ENCODE results near the gene SLC25A33. TPM values are rescaled to one million over a fixed set of nuclear protein-coding genes. Genes with fewer than 3 reads are reported as not detected.

Gene SLC25A33
- total and polyA plus RNA-seq, 2 experiments from 2014 or later: 13.3 to 18.8 TPM

- peaks cover 36% of the 10 kb centered on the region for H3K27me3 Mint-ChIP-seq (ENCODE audit: insufficient read depth, low read depth, poor library complexity)
- Histone ChIP-seq H3K4me1 (ENCODE audit: insufficient read depth) (no peaks in the 10 kb centered on the region), H3K27me3 (ENCODE audit: insufficient read depth) (peaks cover 18% of the 10 kb centered on the region), H4K20me1 (replicated peaks; ENCODE audit: insufficient read depth) (no peaks in the 10 kb centered on the region), H3K4me3 (no peak overlapping the region), H3K9me2 (ENCODE audit: insufficient read depth) (no peaks in the 10 kb centered on the region), H3K4me2 (no peak overlapping the region), H2AFZ (no peak overlapping the region), H3K36me3 (ENCODE audit: insufficient read depth) (no peaks in the 10 kb centered on the region), H3F3A (replicated peaks; ENCODE audit: low read depth) (no peaks in the 10 kb centered on the region), H3K27ac (ENCODE audit: low read depth) (no peak overlapping the region), H3K79me2 (replicated peaks; ENCODE audit: insufficient read depth) (no peaks in the 10 kb centered on the region)
- H3K9me3 Mint-ChIP-seq: no peaks in the 10 kb centered on the region
- H3K4me1 Mint-ChIP-seq: no peaks in the 10 kb centered on the region
- ATAC-seq: no peak
- DNase-seq (ENCODE audit: low spot score): no peak
- no peaks in the 10 kb centered on the region for H3K36me3 Mint-ChIP-seq (ENCODE audit: low read depth)
- H3K27ac Mint-ChIP-seq: no peak overlapping the region
- TF ChIP-seq POLR2AphosphoS5 (IDR thresholded peaks at IDR 0.05; ENCODE audit: low read depth) (no peak), JUNB (IDR thresholded peaks at IDR 0.05; ENCODE audit: unreplicated experiment) (no peak), REST (IDR thresholded peaks at IDR 0.05; ENCODE audit: unreplicated experiment) (no peak), STAT1 (IDR thresholded peaks at IDR 0.05; ENCODE audit: unreplicated experiment) (no peak), NANOG (IDR thresholded peaks at IDR 0.05; ENCODE audit: borderline replicate concordance) (no peak), ZNF114 (CRISPR knock-in tag; IDR thresholded peaks at IDR 0.05) (no peak), ETS1 (IDR thresholded peaks at IDR 0.05) (no peak), CTCF (conservative IDR thresholded peaks at IDR 0.05; ENCODE audit: low read depth in 2 of 2) (no peak), CREB1 (CRISPR knock-in tag; IDR thresholded peaks at IDR 0.05; ENCODE audit: low read depth) (no peak), ZNF462 (CRISPR knock-in tag; IDR thresholded peaks at IDR 0.05) (no peak), EZH2 (IDR thresholded peaks at IDR 0.05; ENCODE audit: low read depth, unreplicated experiment) (no peak), EZH2phosphoT487 (IDR thresholded peaks at IDR 0.05; ENCODE audit: unreplicated experiment) (no peak), ZNF331 (CRISPR knock-in tag; IDR thresholded peaks at IDR 0.05; ENCODE audit: low read depth) (no peak)
- no peak overlapping the region for H3K4me3 Mint-ChIP-seq
Measured at GRCh38 chr1:9493326-9493725, 45.9 kb upstream of the SLC25A33 start.
